Urothelium cell line (cell line): ENCODE data around the gene VSIG10L.

ENCODE experiments used
- DNase-seq: peaks from one replicate; pipeline ENCODE4 v3.0.0; 2011; ENCODE audit warnings: low spot score, mixed read lengths
- FAIRE-seq: peaks from 2 replicates; lab custom pipeline; 2011; peaks lifted over from hg19 to GRCh38; lab: Jason Lieb, UNC

Gene VSIG10L

GRCh38 chr19:51318687-51319648 lies 23.0 kb downstream of the VSIG10L start:
- FAIRE-seq (peak; percentile 81), DNase-seq (no peak)

- DNase-seq (no peak), FAIRE-seq (no peak)
These were observed 24.0 kb downstream of the VSIG10L start for GRCh38 chr19:51317968-51318367.

GRCh38 chr19:51317376-51317775 lies 24.6 kb downstream of the VSIG10L start:
- DNase-seq (no peak), FAIRE-seq (no peak)

- FAIRE-seq (no peak), DNase-seq (no peak)
These were observed 25.3 kb downstream of the VSIG10L start for GRCh38 chr19:51316688-51317087.

- DNase-seq: peak; percentile 89
- no peak for FAIRE-seq
These were observed 30.3 kb downstream of the VSIG10L start, which contains the start of gene IGLON5 for GRCh38 chr19:51311351-51312257. IGLON5 (plus strand) TSS chr19:51311644; CDS start chr19:51311848, 204 bp downstream.

- FAIRE-seq (no peak), DNase-seq (no peak)
These were observed 36.5 kb downstream of the VSIG10L start for GRCh38 chr19:51305479-51305878.

- no peak for FAIRE-seq
- DNase-seq: no peak
These were observed 40.7 kb downstream of the VSIG10L start for GRCh38 chr19:51301266-51301665.

- no peak for DNase-seq
- FAIRE-seq: no peak
These were observed 44.5 kb downstream of the VSIG10L start for GRCh38 chr19:51297406-51297805.

- FAIRE-seq (no peak), DNase-seq (no peak)
These were observed 45.4 kb downstream of the VSIG10L start for GRCh38 chr19:51296336-51297093.

- no peak for DNase-seq
- no peak for FAIRE-seq
These were observed 46.4 kb downstream of the VSIG10L start for GRCh38 chr19:51295382-51296126.

- FAIRE-seq (no peak), DNase-seq (no peak)
These were observed 47.0 kb downstream of the VSIG10L start for GRCh38 chr19:51294977-51295375.

- FAIRE-seq: no peak
- no peak for DNase-seq
These were observed 47.5 kb downstream of the VSIG10L start for GRCh38 chr19:51294211-51294976.

GRCh38 chr19:51293571-51294210 lies 48.2 kb downstream of the VSIG10L start:
- FAIRE-seq: no peak
- no peak for DNase-seq

- DNase-seq (no peak), FAIRE-seq (no peak)
These were observed 49.0 kb downstream of the VSIG10L start for GRCh38 chr19:51292971-51293370.

- DNase-seq (no peak), FAIRE-seq (no peak)
These were observed 52.3 kb downstream of the VSIG10L start for GRCh38 chr19:51289635-51290034.

- DNase-seq (no peak), FAIRE-seq (no peak)
These were observed 56.3 kb downstream of the VSIG10L start for GRCh38 chr19:51285682-51286081.

- FAIRE-seq (no peak), DNase-seq (no peak)
These were observed 59.6 kb downstream of the VSIG10L start for GRCh38 chr19:51282335-51282734.
